IMR-90 (cell line): Measurements from ENCODE around the gene SUGCT. TPM values are rescaled to one million over a fixed set of nuclear protein-coding genes. Genes with fewer than 3 reads are reported as not detected.

ENCODE experiments used
- ATAC-seq: fragments of 200-7000 bp; cut with Tn5 transposase; 2 replicates; pipeline ENCODE4 v1.9.1; 2020; ENCODE audit warnings: low read depth, mild to moderate bottlenecking, moderate library complexity
- BruUV-seq: library from RNA; stranded (reverse); fragments of 400-500 nt; replicated peaks from 2 replicates; lab custom pipeline; 2021; lab: Mats Ljungman, UMichigan
- CTCF ChIA-PET: fragments of 300-600 bp; formaldehyde crosslinking; extraction: SDS; loops from one replicate; lab custom pipeline; 2021; ENCODE audit warnings: antibody characterized with exemption; lab: Yijun Ruan, JAX
- POLR2A ChIA-PET: fragments of 300-600 bp; sonication (Branson Sonifier 250); formaldehyde crosslinking; loops from one replicate; lab custom pipeline; 2022; ENCODE audit warnings: antibody characterized with exemption; ENCODE audit not compliant: unreplicated experiment; lab: Charles Lee
- DNase-seq: peaks from one replicate; pipeline ENCODE4 v3.0.0; 2013
- H2AFZ ChIP-seq: replicated peaks from 2 replicates; pipeline ENCODE3; 2013; ENCODE audit warnings: low read length, mild to moderate bottlenecking; ENCODE audit not compliant: poor library complexity
- H2AK5ac ChIP-seq: 2 replicates; pipeline ENCODE4 v1.6.1; 2013; ENCODE audit warnings: low read depth, low read length, inconsistent platforms
- H2AK9ac ChIP-seq: replicated peaks from 2 replicates; pipeline ENCODE3; 2013; ENCODE audit warnings: mild to moderate bottlenecking, low read depth, low read length, moderate library complexity; ENCODE audit not compliant: poor library complexity
- H2BK120ac ChIP-seq: 2 replicates; pipeline ENCODE4 v1.6.1; 2013; ENCODE audit warnings: low read depth, low read length, inconsistent platforms
- H2BK15ac ChIP-seq: 3 replicates; pipeline ENCODE4 v1.6.1; 2013; ENCODE audit warnings: low read depth, low read length, inconsistent platforms
- H2BK20ac ChIP-seq: 2 replicates; pipeline ENCODE4 v1.6.1; 2013; ENCODE audit warnings: low read depth, mild to moderate bottlenecking, inconsistent platforms, low read length, moderate library complexity
- H2BK5ac ChIP-seq: 2 replicates; pipeline ENCODE4 v1.6.1; 2013; ENCODE audit warnings: mild to moderate bottlenecking, low read depth, low read length, inconsistent platforms; ENCODE audit not compliant: poor library complexity, severe bottlenecking
- H3K14ac ChIP-seq: replicated peaks from 2 replicates; pipeline ENCODE4 v1.6.1; 2013; ENCODE audit warnings: low read depth, low read length, inconsistent platforms
- H3K18ac ChIP-seq: 2 replicates; pipeline ENCODE4 v1.6.1; 2013; ENCODE audit warnings: low read depth, low read length, control low read depth
- H3K23ac ChIP-seq: 2 replicates; pipeline ENCODE4 v1.6.1; 2013; ENCODE audit warnings: low read depth, low read length, inconsistent platforms
- H3K27ac ChIP-seq: 2 replicates; pipeline ENCODE4 v1.5.1; 2013; ENCODE audit warnings: mild to moderate bottlenecking, control low read depth, low read length; ENCODE audit not compliant: insufficient read depth
- H3K27me3 ChIP-seq: 2 replicates; pipeline ENCODE4 v1.6.1; 2013; ENCODE audit warnings: low read length; ENCODE audit not compliant: control insufficient read depth, insufficient read depth
- H3K36me3 ChIP-seq: 2 replicates; pipeline ENCODE4 v1.6.1; 2013; ENCODE audit warnings: low read length, mixed read lengths; ENCODE audit not compliant: control insufficient read depth, insufficient read depth
- H3K4ac ChIP-seq: 2 replicates; pipeline ENCODE4 v1.6.1; 2013; ENCODE audit warnings: low read depth, low read length, inconsistent platforms
- H3K4me1 ChIP-seq: 2 replicates; pipeline ENCODE4 v1.6.1; 2013; ENCODE audit warnings: low read length, mixed read lengths; ENCODE audit not compliant: control insufficient read depth, insufficient read depth
- H3K4me2 ChIP-seq: 2 replicates; pipeline ENCODE4 v1.6.1; 2013; ENCODE audit warnings: low read depth, mild to moderate bottlenecking, control low read depth, low read length, moderate library complexity
- H3K4me3 ChIP-seq: 2 replicates; pipeline ENCODE4 v1.5.1; 2013; ENCODE audit warnings: low read depth, mild to moderate bottlenecking, control low read depth, low read length, moderate library complexity; ENCODE audit not compliant: insufficient read depth
- H3K56ac ChIP-seq: 2 replicates; pipeline ENCODE4 v1.6.1; 2013; ENCODE audit warnings: low read length, inconsistent platforms; ENCODE audit not compliant: insufficient read depth; ENCODE audit errors: extremely low read depth
- H3K79me1 ChIP-seq, 2 experiments: 2 replicates each; pipeline ENCODE4 v1.6.1; 2013; ENCODE audit warnings: low read length in 2 of 2, inconsistent platforms in 1 of 2, low read depth in 1 of 2
- H3K9ac ChIP-seq: 2 replicates; pipeline ENCODE4 v1.6.1; 2013; ENCODE audit warnings: low read depth, low read length, control low read depth
- H3K9me1 ChIP-seq: 2 replicates; pipeline ENCODE4 v1.6.1; 2013; ENCODE audit warnings: low read length, inconsistent platforms; ENCODE audit not compliant: insufficient read depth
- H3K9me3 ChIP-seq: 2 replicates; pipeline ENCODE4 v1.6.1; 2013; ENCODE audit warnings: low read length; ENCODE audit not compliant: control insufficient read depth, insufficient read depth
- H4K20me1 ChIP-seq: 2 replicates; pipeline ENCODE4 v1.6.1; 2013; ENCODE audit warnings: low read length, inconsistent platforms; ENCODE audit not compliant: insufficient read depth
- H4K5ac ChIP-seq: 2 replicates; pipeline ENCODE4 v1.6.1; 2013; ENCODE audit warnings: mild to moderate bottlenecking, low read depth, low read length, control low read depth
- H4K8ac ChIP-seq, 2 experiments: 2 replicates each; pipeline ENCODE4 v1.6.1; 2013; ENCODE audit warnings: low read depth in 2 of 2, low read length in 2 of 2, control low read depth in 1 of 2, inconsistent platforms in 1 of 2
- H4K91ac ChIP-seq: 2 replicates; pipeline ENCODE4 v1.6.1; 2013; ENCODE audit warnings: low read depth, low read length, inconsistent platforms; ENCODE audit not compliant: insufficient read depth
- CHD1 ChIP-seq: IDR thresholded peaks from 2 replicates; pipeline ENCODE4 v1.6.1; 2012; ENCODE audit warnings: low read depth, low read length, improper control_type of control experiment
- MXI1 ChIP-seq: IDR thresholded peaks from 2 replicates; pipeline ENCODE4 v1.6.1; 2012; ENCODE audit warnings: low read depth, mild to moderate bottlenecking, low read length, moderate library complexity, borderline replicate concordance
- RCOR1 ChIP-seq: IDR thresholded peaks from 2 replicates; pipeline ENCODE4 v1.6.1; 2012; ENCODE audit warnings: mild to moderate bottlenecking, low read length, improper control_type of control experiment; ENCODE audit not compliant: insufficient replicate concordance
- SMC3 ChIP-seq: fragments of 150-350 bp; IDR thresholded peaks from 2 replicates; pipeline ENCODE4 v1.6.1; 2016; ENCODE audit warnings: low read depth, mild to moderate bottlenecking, antibody characterized with exemption, low read length, moderate library complexity
- WGBS, 2 experiments: methylation state at CpG; one replicate each; pipeline versions ENCODE4 v1.1.5 to v1.1.7; 2013; ENCODE audit warnings: missing lambda C conversion rate in 2 of 2; ENCODE audit not compliant: insufficient read length in 1 of 2; ENCODE audit errors: extremely low coverage in 2 of 2; 5-methylcytosine and 5-hydroxymethylcytosine counted together
- dilution Hi-C: fragments of 300-500 bp; cut with HindIII; formaldehyde crosslinking; loops from one replicate; pipeline ENCODE4 v1.14.3; 2018; ENCODE audit warnings: low sequenced_read_pairs; ENCODE audit not compliant: unreplicated experiment
- in situ Hi-C: fragments of 300-500 bp; cut with MboI; formaldehyde crosslinking; loops from 3 replicates; pipeline ENCODE4 v1.14.3; 2019; ENCODE audit warnings: low sequenced_read_pairs, inconsistent platforms, mixed read lengths
- intact Hi-C: fragments of 100-400 bp; cut with micrococcal nuclease; formaldehyde crosslinking; loops from 2 replicates; pipeline ENCODE4 v1.10.0; 2022
- polyA plus RNA-seq, 3 experiments: library from polyadenylated mRNA; depleted of rRNA; stranded (reverse); fragments of >200 nt; gene quantifications; 2 replicates each; pipeline ENCODE4 v1.2.3, GENCODE V29; 2012; ENCODE audit warnings: low replicate concordance in 1 of 3
- total RNA-seq: library from RNA; depleted of rRNA; stranded (reverse); fragments of >200 nt; gene quantifications from 2 replicates; pipeline ENCODE4 v1.2.3, GENCODE V29; 2012

SUGCT gene
- total and polyA plus RNA-seq, 2 of the 4 experiments (the other 2 are of a cell fraction), result 5.9 to 8.3 TPM

DNA sequence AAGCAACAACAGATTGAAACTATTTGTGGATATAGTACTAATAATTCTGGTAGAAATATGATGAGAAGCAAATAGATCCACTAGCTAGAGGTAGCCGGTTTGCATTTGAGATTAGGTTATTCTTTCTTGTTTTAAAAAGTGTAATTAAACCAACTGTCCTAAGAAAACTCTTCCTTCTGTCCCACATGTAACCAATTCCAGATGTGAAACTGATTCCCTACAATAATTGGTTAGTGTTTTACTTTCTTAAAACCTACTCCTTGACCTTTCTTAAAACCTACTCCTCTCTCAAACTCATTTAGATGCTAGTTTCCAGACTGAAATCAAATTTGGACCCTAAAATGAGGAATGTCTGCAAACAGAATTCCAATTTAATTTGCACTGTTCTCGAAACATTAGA, 521.5 kb downstream of the SUGCT start:
- Histone ChIP-seq H2BK20ac (no peak overlapping the region), H4K5ac (no peak overlapping the region), H3K36me3 (no peaks in the 10 kb centered on the region), H3K79me1 (no peaks in the 10 kb centered on the region), H3K14ac (no peak overlapping the region), H3K4me1 (no peaks in the 10 kb centered on the region; the same call in 1 of the 2 replicates), H3K27me3 (no peaks in the 10 kb centered on the region), H3K4me2 (no peak overlapping the region), H3K4ac (no peak overlapping the region), H2AFZ (no peak overlapping the region), H2BK120ac (no peak overlapping the region), H2BK5ac (no peak overlapping the region), H4K8ac (no peak overlapping the region), H3K27ac (no peak overlapping the region), H3K4me3 (no peak overlapping the region), H2AK9ac (no peak overlapping the region), H4K91ac (no peak overlapping the region), H2BK15ac (no peak overlapping the region), H3K56ac (no peak overlapping the region), H3K18ac (no peak overlapping the region), H3K9me3 (no peaks in the 10 kb centered on the region), H3K9ac (no peak overlapping the region), H2AK5ac (no peak overlapping the region), H4K20me1 (no peaks in the 10 kb centered on the region), H3K23ac (no peak overlapping the region), H3K9me1 (no peaks in the 10 kb centered on the region)
- in situ Hi-C loops (no loop called here), dilution Hi-C loops (no loop called here), intact Hi-C loops (no loop called here)
- no CpG with 5 or more reads among the region's 2 CpGs for WGBS, 2 experiments
- no TSS peak for BruUV-seq
- CTCF ChIA-PET, result no interaction called here
- ATAC-seq, result no peak
- no peak for DNase-seq
- no peak for TF ChIP-seq RCOR1
- TF ChIP-seq SMC3, result no peak
- no peak for TF ChIP-seq MXI1
- no peak for TF ChIP-seq CHD1
- POLR2A ChIA-PET, result no interaction called here
